ENCODE data around the gene PNPLA1. TPM values are rescaled to one million over a fixed set of nuclear protein-coding genes. Genes with fewer than 3 reads are reported as not detected.
A peak's percentile ranks its signal among the peaks of the same experiment; 100 is the strongest.

PNPLA1 gene
- total RNA-seq, 1 experiment from 2014 or later: 0.29 TPM

- intact Hi-C loops (cut with micrococcal nuclease): no loop called here
- ChIA-PET CTCF (no interaction called here), POLR2A (ENCODE audit: unreplicated experiment) (interaction anchor here (0.5 kb wide), 1 partner anchor 880 kb away, joined by 23 read pairs; no protein-coding TSS in a partner anchor)
- Histone ChIP-seq H3K9me2 (replicated peaks; ENCODE audit: low read length) (no peaks in the 10 kb centered on the region), H3K27ac (ENCODE audit: low read length) (no peak overlapping the region), H4K20me1 (ENCODE audit: low read length) (no peaks in the 10 kb centered on the region), H3K4me2 (ENCODE audit: low read length) (no peak overlapping the region), H3K4me3 (ENCODE audit: low read length) (no peak overlapping the region), H3F3A (ENCODE audit: low read length, unreplicated experiment) (no peaks in the 10 kb centered on the region), H3K9ac (ENCODE audit: low read length) (no peak overlapping the region), H2AFZ (ENCODE audit: low read length) (no peak overlapping the region), H3K4me1 (ENCODE audit: insufficient read depth, low read length) (no peaks in the 10 kb centered on the region; the same call in 1 of the 2 replicates), H3K36me3 (ENCODE audit: low read depth, low read length) (no peaks in the 10 kb centered on the region), H3K27me3 (ENCODE audit: low read length) (no peaks in the 10 kb centered on the region), H3K79me2 (ENCODE audit: low read length) (no peaks in the 10 kb centered on the region), H3K9me3 (ENCODE audit: low read length) (no peaks in the 10 kb centered on the region)
- TF ChIP-seq CTCF (conservative IDR thresholded peaks at IDR 0.05; ENCODE audit: low read depth, low read length): no peak
- TF ChIP-seq EZH2phosphoT487 (IDR thresholded peaks at IDR 0.05; ENCODE audit: borderline replicate concordance, low read length): no peak
- no peak for TF ChIP-seq EZH2 (IDR thresholded peaks at IDR 0.05; ENCODE audit: low read length, unreplicated experiment)
- ATAC-seq (no peak), DNase-seq (no peak)
- no TSS peak for BruUV-seq (replicated peaks)
These were observed 19.5 kb downstream of the PNPLA1 start for GRCh38 chr6:36289281-36289878.

- TF ChIP-seq EZH2phosphoT487 (IDR thresholded peaks at IDR 0.05; ENCODE audit: borderline replicate concordance, low read length): no peak
- TF ChIP-seq CTCF (conservative IDR thresholded peaks at IDR 0.05; ENCODE audit: low read depth, low read length): no peak
- TF ChIP-seq EZH2 (IDR thresholded peaks at IDR 0.05; ENCODE audit: low read length, unreplicated experiment): no peak
- H3K79me2 ChIP-seq (ENCODE audit: low read length): no peaks in the 10 kb centered on the region
- H2AFZ ChIP-seq (ENCODE audit: low read length): no peak overlapping the region
- H4K20me1 ChIP-seq (ENCODE audit: low read length): no peaks in the 10 kb centered on the region
- H3K27ac ChIP-seq (ENCODE audit: low read length): no peak overlapping the region
- peaks cover 12% of the 10 kb centered on the region; the same call in 1 of the 2 replicates for H3K27me3 ChIP-seq (ENCODE audit: low read length)
- intact Hi-C loops (cut with micrococcal nuclease): no loop called here
- H3K9me3 ChIP-seq (ENCODE audit: low read length): no peaks in the 10 kb centered on the region
- POLR2A ChIA-PET (ENCODE audit: unreplicated experiment): no interaction called here
- no TSS peak for BruUV-seq (replicated peaks)
- CTCF ChIA-PET: interaction anchor here (1.1 kb wide), 1 partner anchor 11 kb away, joined by 3 read pairs; no protein-coding TSS in a partner anchor
- H3K9ac ChIP-seq (ENCODE audit: low read length): no peak overlapping the region
- ATAC-seq (no peak), DNase-seq (peak; percentile 23)
- H3F3A ChIP-seq (ENCODE audit: low read length, unreplicated experiment): no peaks in the 10 kb centered on the region
- no peak overlapping the region for H3K4me3 ChIP-seq (ENCODE audit: low read length)
- no peak overlapping the region for H3K4me2 ChIP-seq (ENCODE audit: low read length)
- H3K9me2 ChIP-seq (replicated peaks; ENCODE audit: low read length): no peaks in the 10 kb centered on the region
- H3K36me3 ChIP-seq (ENCODE audit: low read depth, low read length): no peaks in the 10 kb centered on the region
- no peaks in the 10 kb centered on the region; the same call in 1 of the 2 replicates for H3K4me1 ChIP-seq (ENCODE audit: insufficient read depth, low read length)
These were observed 21.1 kb downstream of the PNPLA1 start for GRCh38 chr6:36290668-36291620.
